ENCODE measurements around the gene TMEM192.
"Not testable (repeated sequence)": the region's sequence is repeated elsewhere in the genome, so short reads cannot be mapped to it uniquely, and the experiment has no call there.

The TMEM192 gene

GRCh38 chr4:165092187-165092586 is 20.5 kb downstream of the TMEM192 start:
- not testable (repeated sequence) for FAIRE-seq

GRCh38 chr4:165088366-165088765 is 24.3 kb downstream of the TMEM192 start:
- FAIRE-seq, result no peak

- no peak for FAIRE-seq
Observed at GRCh38 chr4:165085946-165086345, 26.7 kb downstream of the TMEM192 start.

DNA sequence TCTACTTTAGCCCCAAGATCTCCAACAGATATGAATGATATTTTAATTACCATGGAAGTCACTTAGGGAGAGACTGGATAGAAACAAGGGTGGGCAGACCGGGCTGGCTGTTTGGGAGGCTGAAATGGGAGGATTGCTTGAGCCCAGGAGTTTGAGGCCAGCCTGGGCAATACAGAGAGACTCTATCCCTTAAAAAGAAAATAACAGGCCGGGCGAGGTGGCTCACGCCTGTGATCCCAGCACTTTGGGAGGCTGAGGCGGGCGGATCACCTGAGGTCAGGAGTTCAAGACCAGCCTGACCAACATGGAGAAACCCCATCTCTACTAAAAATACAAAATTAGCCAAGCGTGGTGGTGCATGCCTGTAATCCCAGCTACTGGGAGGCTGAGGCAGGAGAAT is 27.9 kb downstream of the TMEM192 start:
- FAIRE-seq, result not testable (repeated sequence)

GRCh38 chr4:165079476-165079875 is 33.2 kb downstream of the TMEM192 start:
- no peak for FAIRE-seq

DNA sequence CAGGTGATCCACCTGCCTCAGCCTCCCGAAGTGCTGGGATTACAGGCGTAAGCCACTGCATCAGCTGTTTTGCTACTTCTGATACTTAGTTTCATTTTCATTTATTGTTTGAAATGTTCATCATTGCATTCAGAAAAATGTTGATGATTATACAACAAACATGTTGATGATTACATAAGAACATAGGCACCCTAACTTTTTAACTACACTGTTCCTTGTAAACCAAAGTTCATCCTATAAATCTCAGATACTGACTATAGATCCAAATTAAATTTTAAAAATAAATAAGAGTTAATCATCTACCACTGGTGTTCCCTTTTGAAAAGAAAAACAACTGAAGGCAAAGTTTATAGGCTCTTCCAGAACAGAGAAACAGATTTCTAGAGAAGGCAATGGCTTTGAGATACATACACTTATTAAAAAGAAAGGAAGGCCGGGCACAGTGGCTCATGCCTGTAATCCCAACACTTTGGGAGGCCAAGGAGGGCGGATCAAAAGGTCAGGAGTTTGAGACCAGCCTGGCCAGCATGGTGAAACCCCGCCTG is 35.6 kb downstream of the TMEM192 start:
- no peak for FAIRE-seq

DNA sequence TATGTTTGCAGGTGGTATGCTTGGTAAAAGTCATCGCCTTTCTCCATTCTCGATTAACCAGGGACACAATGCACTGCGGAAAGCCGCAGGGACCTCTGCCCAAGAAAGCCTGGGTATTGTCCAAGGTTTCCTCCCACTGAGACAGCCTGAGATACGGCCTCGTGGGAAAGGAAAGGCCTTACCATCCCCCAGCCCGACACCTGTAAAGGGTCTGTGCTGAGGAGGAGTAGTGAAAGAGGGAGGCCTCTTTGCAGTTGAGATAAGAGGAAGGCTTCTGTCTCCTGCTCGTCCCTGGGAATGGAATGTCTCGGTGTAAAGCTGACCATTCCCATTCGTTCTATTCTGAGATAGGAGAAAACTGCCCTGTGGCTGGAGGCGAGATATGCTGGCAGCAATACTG is 39.3 kb downstream of the TMEM192 start:
- FAIRE-seq, result not testable (repeated sequence)

DNA sequence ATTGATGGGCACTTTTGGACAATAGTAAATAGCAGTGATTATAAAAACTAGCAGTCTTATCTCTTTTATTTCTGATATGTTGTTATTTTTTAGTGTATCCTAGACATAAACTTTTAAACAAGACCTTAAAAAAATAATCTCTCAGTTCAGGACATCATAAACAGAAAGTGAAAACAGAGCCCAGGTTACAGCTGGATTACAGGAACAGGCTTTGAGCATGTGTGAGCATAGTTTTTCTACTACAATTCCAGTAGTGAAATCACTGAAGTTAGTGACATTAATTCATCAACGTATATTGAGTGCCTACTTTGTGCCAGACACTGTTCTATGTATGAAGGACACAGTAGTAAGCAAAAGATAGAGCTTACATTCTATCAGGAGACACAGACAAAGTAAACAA is 42.1 kb downstream of the TMEM192 start:
- FAIRE-seq, result no peak

DNA sequence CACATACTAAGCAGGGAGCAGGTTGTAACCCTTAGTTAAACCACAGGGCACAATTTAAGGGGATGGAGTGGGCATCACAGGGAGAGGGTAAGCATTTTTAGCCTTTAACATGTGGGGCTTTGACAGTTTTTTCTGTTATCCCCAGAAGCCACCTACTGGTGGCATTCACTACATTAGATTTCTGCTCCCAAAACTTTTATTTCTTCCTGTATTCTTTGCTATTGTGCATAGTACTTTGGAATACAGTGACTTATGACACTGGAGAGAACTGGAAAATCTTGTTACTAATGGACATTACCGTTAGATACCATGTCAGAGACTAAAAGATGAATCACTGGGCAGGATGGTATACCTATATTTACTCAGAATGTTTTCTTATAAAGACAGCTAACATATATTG is 51.7 kb downstream of the TMEM192 start:
- no peak for FAIRE-seq

DNA sequence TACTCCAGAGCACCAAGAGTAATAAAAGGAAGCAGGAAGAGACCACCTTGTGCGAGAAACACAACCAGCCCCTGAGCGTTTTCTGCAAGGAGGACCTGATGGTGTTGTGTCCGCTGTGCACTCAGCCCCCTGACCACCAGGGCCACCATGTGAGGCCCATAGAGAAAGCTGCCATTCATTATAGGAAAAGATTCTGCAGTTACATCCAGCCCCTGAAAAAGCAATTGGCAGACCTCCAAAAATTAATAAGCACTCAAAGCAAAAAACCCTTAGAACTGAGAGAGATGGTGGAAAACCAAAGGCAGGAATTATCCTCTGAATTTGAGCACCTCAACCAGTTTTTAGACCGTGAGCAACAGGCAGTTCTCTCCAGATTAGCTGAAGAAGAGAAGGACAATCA is 53.3 kb downstream of the TMEM192 start:
- FAIRE-seq, result no peak

DNA sequence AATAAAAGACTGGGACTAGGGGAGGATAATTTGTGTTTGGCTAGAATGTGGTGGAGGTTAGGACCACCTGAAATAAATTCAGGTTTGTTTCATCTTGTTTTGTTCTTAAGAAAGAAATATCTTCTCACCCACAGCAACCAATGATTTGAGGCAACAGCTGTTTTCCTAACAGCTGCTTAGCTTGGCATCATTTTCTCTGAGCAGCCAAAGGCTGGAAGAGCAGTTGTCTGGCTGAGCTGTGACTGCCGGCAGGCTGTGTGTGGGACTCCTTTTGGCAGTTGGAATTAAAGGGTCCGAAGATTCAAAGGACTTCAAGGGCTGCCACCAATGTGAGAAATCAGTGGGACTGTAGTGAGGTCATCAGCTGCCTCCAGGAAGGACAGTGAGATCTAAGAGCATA is 54.0 kb downstream of the TMEM192 start:
- no peak for FAIRE-seq

- FAIRE-seq, result no peak
Observed at GRCh38 chr4:165055601-165056000, 57.1 kb downstream of the TMEM192 start.

DNA sequence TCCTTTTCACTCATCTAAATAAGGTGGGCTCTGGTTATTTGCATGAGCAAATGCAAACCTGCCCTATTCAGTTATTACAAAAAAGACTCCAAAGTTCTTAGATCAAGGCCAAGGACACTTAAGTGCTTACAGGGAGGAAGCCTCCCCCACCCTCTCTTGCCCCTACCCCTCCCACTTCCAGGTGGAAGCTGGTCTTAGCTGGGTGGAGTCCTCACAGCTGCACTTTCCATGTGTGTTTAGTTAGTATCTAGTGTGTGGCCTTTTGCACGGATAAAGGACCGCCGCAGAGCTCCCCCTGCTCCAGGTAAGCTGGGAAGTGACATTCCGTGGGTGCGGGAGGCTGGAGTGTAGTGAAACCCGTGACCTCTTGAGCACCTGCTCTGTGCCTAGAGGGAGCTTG is 59.0 kb downstream of the TMEM192 start, which contains the start of gene TRIM75:
Gene TRIM75 (plus strand): TSS at position 222 of the 400 bp plus-strand sequence. CDS start 5,282 bp downstream, outside the sequence.
- no peak for FAIRE-seq

DNA sequence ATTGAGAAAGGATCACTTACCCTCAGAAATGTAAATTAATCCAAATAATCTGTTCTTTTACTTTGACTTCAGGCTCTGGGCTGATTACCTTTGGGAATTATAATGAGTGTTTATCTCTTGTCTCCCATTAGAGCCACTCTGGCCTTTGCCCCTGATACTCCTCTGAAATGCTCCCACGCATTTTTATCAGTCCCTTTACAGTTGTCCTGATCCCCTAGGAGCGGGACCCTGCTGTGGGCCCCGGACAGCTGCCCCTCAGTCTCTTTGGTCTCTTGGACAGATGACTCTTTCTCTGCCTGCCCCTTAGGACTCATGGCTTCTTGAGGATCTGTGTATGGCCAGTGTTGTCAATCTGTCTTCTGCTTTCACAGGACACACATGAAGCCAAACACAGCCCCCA is 60.0 kb downstream of the TMEM192 start:
- no peak for FAIRE-seq

- no peak for FAIRE-seq
Observed at GRCh38 chr4:165048170-165048569, 64.5 kb downstream of the TMEM192 start.

GRCh38 chr4:165031436-165032211 is 81.0 kb downstream of the TMEM192 start, which contains the start of gene TRIM60:
TSS of gene TRIM60 (plus strand) at chr4:165031999. CDS start at chr4:165040073, 8,074 bp downstream.
- FAIRE-seq, result no peak

DNA sequence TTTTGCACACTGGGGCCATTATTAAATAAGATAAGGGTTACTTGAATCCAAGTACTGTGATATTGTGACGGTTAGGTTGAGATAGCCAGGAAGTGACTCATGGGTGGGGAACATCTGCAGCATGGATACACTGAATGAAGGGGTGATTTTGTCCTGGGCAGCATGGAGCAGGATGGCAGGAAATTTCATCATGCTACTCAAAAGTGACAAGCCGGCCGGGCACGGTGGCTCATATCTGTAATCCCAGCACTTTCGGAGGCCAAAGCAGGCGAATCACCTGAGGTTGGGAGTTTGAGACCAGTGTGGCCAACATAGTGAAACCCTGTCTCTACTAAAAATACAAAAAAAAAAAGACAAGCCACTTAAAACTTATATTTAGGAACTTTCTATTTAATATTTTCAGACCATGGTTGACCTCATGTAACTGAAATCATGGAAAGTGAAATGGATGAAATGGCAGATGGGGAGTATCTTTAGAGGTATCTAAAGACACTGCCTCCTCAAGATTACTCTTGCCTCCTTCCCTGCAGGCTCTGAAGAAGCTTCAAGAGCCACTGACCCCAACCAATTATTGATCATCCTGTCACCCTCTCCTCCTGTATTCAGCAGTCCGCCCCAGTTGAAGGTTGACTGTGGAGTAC is 84.8 kb downstream of the TMEM192 start:
- FAIRE-seq, result no peak

DNA sequence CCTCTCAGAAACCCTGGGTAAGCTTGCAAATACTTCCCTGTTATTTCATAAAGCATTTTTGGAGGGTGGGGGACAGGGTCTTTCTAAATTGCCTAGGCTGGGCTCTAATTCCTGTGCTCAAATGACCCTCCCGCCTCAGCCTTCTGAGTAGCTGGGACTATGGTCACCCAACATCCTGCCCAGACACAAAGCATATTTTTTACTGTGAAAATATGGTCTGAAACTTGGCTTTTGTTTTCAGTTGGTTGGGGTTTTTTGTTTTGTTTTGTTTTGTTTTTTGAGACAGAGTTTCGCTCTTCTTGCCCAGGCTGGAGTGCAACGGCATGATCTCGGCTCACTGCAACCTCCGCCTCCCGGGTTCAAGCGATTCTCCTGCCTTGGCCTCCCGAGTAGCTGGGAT is 86.9 kb downstream of the TMEM192 start:
- FAIRE-seq, result not testable (repeated sequence)
